Fibroblast of lung (primary cell): ENCODE measurements around the gene PTGES3. TPM values are rescaled to one million over a fixed set of nuclear protein-coding genes. Genes with fewer than 3 reads are reported as not detected.
"Not testable (repeated sequence)": the region's sequence is repeated elsewhere in the genome, so short reads cannot be mapped to it uniquely, and the experiment has no call there.

Experiments used
- DNase-seq, 2 donors: peaks; one replicate each; pipeline versions ENCODE4 v3.0.0 to v3.0.0-alpha.2; 2010; ENCODE audit warnings: low read depth in 2 of 2
- H2AFZ ChIP-seq: 2 replicates; pipeline ENCODE4 v1.5.1; 2012; ENCODE audit warnings: low read length, control low read depth, inconsistent platforms
- H3K27ac ChIP-seq: 2 replicates; pipeline ENCODE4 v1.5.1; 2011; ENCODE audit warnings: low read length, control low read depth; ENCODE audit not compliant: insufficient read depth
- H3K27me3 ChIP-seq: 2 replicates; pipeline ENCODE4 v1.5.1; 2011; ENCODE audit warnings: mild to moderate bottlenecking, low read length; ENCODE audit not compliant: control insufficient read depth, insufficient read depth
- H3K36me3 ChIP-seq: 2 replicates; pipeline ENCODE4 v1.5.1; 2011; ENCODE audit warnings: low read length; ENCODE audit not compliant: control insufficient read depth, insufficient read depth
- H3K4me1 ChIP-seq: 2 replicates; pipeline ENCODE4 v1.5.1; 2011; ENCODE audit warnings: low read length; ENCODE audit not compliant: control insufficient read depth, insufficient read depth; ENCODE audit errors: extremely low read depth
- H3K4me2 ChIP-seq: 2 replicates; pipeline ENCODE4 v1.5.1; 2011; ENCODE audit warnings: low read length, control low read depth; ENCODE audit not compliant: insufficient read depth; ENCODE audit errors: extremely low read depth
- H3K4me3 ChIP-seq, 4 experiments: fragments of 200-600 bp in 1 of 4; sonication (generic) in 1 of 4; replicated peaks in 1 of 4; 2 replicates each; pipeline ENCODE4 v1.5.1; 2011 to 2016; ENCODE audit warnings: low read length in 4 of 4, low read depth in 3 of 4, mild to moderate bottlenecking in 3 of 4, control low read depth in 2 of 4, inconsistent platforms in 1 of 4, mixed read lengths in 1 of 4; ENCODE audit not compliant: insufficient read depth in 1 of 4; ENCODE audit errors: control extremely low read depth in 1 of 4
- H3K79me2 ChIP-seq: 2 replicates; pipeline ENCODE4 v1.5.1; 2012; ENCODE audit warnings: mild to moderate bottlenecking, low read length, inconsistent platforms; ENCODE audit not compliant: control insufficient read depth, insufficient read depth
- H3K9ac ChIP-seq: 2 replicates; pipeline ENCODE4 v1.5.1; 2011; ENCODE audit warnings: mild to moderate bottlenecking, low read length, control low read depth; ENCODE audit not compliant: insufficient read depth
- H3K9me3 ChIP-seq: 2 replicates; pipeline ENCODE4 v1.5.1; 2012; ENCODE audit warnings: low read depth, low read length; ENCODE audit not compliant: control insufficient read depth, insufficient read depth
- H4K20me1 ChIP-seq: 2 replicates; pipeline ENCODE4 v1.5.1; 2011; ENCODE audit warnings: low read length; ENCODE audit not compliant: control insufficient read depth, insufficient read depth; ENCODE audit errors: extremely low read depth
- EZH2 ChIP-seq: IDR thresholded peaks from 2 replicates; pipeline ENCODE4 v1.5.1; 2012; ENCODE audit warnings: low read length, control low read depth, mild to moderate bottlenecking; ENCODE audit errors: missing control alignments
- polyA minus RNA-seq: library from RNA; depleted of rRNA, polyadenylated mRNA; stranded (reverse); fragments of >200 nt; gene quantifications from 2 replicates; pipeline ENCODE4 v1.2.3, GENCODE V29; 2011; ENCODE audit warnings: low replicate concordance
- polyA plus RNA-seq, 2 donors: library from polyadenylated mRNA; depleted of rRNA in 1 of 2; stranded (reverse) in 1 of 2; unstranded in 1 of 2; fragments of >200 nt; gene quantifications; 2 replicates each; pipeline ENCODE4 v1.2.1, GENCODE V29; 2011 to 2012; ENCODE audit warnings: missing spikeins in 1 of 2
- total RNA-seq: library from RNA; depleted of rRNA; stranded (reverse); fragments of >200 nt; gene quantifications from 2 replicates; pipeline ENCODE4 v1.2.1, GENCODE V29; 2014
- TF ChIP-seq, protein P1 (sequence below), 2 donors: IDR thresholded peaks in 1 of 2; conservative IDR thresholded peaks in 1 of 2; 1 replicate in 1 of 2; 2 replicates in 1 of 2; pipeline ENCODE4 v1.5.1; 2011 to 2012; ENCODE audit warnings: low read length in 2 of 2, control low read depth in 1 of 2, inconsistent platforms in 1 of 2, low read depth in 1 of 2, mild to moderate bottlenecking in 1 of 2

Gene PTGES3, protein sequence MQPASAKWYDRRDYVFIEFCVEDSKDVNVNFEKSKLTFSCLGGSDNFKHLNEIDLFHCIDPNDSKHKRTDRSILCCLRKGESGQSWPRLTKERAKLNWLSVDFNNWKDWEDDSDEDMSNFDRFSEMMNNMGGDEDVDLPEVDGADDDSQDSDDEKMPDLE
- total RNA-seq, result 53.7 and 60.3 TPM in 2 replicates
- polyA plus RNA-seq, result 119 and 149 TPM in 2 replicates
- polyA plus RNA-seq (2012), result 145 and 195 TPM in 2 replicates
- polyA minus RNA-seq, result 4.1 and 6.5 TPM in 2 replicates

DNA sequence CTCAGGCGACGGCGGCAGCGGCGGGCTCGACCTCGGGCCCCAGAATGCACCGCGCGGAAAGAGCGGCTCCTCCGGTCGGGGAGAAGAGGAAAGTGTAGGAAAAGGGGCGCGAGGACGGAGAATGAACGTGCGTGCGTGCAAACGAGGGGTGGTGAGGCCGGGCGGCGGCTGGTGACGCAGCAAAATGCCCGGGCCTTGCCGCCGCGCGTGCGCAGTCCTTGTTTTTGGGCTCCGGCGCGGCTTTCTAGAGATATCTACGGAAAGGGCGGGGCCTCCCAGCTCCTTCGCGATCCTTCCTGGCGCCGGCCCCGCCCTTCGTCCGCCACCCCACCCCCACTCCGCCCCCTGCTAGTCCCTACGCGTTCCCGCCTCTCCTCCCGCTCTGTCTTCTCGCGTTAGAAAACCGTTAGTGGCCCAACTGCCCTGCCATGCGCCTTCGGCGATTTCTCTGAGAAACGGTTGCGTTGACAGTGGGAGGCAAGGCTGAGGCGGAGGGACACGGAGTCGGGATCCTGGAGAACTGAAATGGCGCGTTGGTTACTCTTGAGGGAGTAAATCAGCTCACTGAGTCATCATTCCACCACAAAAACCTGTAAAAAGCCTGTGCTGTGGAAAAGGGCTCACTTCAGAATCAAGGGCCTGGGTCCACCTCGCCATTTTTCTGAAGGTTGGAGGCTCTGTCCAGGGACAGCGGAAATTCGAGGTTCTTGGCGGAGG lies at the start of gene PTGES3:
PTGES3 (minus strand) TSS at position 156 of the 717 bp plus-strand sequence. CDS start 285 bp downstream, outside the sequence.
- Histone ChIP-seq H3K9me3 (no peaks in the 10 kb centered on the region), H3K4me2 (peak within 1 kb of the TSS; percentile 96), H3K27me3 (no peaks in the 10 kb centered on the region), H3K79me2 (peaks cover 45% of the 10 kb centered on the region), H3K4me3 (peak within 1 kb of the TSS; percentile 99 to 100 (median 100)), H2AFZ (peak within 1 kb of the TSS; percentile 77), H3K36me3 (no peaks in the 10 kb centered on the region), H3K9ac (peak within 1 kb of the TSS; percentile 99), H3K4me1 (peaks cover 2% of the 10 kb centered on the region), H4K20me1 (no peaks in the 10 kb centered on the region), H3K27ac (peak within 1 kb of the TSS; percentile 99)
- DNase-seq, result peak; percentile 94 to 98
- no peak for TF ChIP-seq EZH2
- TF ChIP-seq, protein P1, sequence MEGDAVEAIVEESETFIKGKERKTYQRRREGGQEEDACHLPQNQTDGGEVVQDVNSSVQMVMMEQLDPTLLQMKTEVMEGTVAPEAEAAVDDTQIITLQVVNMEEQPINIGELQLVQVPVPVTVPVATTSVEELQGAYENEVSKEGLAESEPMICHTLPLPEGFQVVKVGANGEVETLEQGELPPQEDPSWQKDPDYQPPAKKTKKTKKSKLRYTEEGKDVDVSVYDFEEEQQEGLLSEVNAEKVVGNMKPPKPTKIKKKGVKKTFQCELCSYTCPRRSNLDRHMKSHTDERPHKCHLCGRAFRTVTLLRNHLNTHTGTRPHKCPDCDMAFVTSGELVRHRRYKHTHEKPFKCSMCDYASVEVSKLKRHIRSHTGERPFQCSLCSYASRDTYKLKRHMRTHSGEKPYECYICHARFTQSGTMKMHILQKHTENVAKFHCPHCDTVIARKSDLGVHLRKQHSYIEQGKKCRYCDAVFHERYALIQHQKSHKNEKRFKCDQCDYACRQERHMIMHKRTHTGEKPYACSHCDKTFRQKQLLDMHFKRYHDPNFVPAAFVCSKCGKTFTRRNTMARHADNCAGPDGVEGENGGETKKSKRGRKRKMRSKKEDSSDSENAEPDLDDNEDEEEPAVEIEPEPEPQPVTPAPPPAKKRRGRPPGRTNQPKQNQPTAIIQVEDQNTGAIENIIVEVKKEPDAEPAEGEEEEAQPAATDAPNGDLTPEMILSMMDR (conservative IDR thresholded peaks at IDR 0.05 in 1 of 2, IDR thresholded peaks at IDR 0.05 in 1 of 2; ENCODE audit: low read depth in 1 of 2, low read length in 2 of 2), result no peak

DNA sequence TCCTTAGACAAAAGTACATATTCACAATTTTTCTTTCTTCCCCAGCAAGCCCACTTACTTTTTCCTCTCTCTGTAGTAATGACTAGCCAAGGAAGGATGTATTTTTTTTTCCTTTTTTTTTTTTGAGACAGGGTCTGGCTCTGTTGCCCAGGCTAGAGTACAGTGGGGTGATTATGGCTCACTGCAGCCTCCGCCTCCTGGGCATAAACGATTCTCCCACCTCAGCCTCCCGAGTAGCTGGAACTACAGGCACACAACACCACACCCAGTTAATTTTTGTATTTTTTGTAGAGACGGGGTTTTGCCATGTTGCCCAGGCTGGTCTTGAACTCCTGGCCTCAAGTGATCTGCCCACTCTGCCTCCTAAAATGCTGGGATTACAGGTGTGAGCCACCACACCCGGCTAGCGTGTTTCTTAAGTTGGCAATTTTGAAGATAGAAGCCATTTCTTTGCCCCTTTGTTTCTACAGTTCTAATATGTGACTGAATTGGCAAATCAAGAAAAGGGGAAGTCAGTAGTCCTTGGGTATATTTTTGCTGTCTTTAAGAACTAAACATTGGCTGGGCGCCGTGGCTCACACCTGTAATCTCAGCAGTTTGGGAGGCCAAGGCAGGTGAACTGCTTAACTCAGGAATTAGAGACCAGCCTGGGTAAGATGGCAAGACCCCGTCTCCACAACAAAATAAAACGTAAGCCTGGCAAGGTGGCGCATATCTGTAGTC lies 40.2 kb upstream of the PTGES3 start:
- H3K36me3 ChIP-seq, result no peaks in the 10 kb centered on the region
- peaks cover 5% of the 10 kb centered on the region for H3K4me1 ChIP-seq
- H3K27ac ChIP-seq, result no peak overlapping the region
- DNase-seq, result no peak
- no peak overlapping the region for H2AFZ ChIP-seq
- no peak overlapping the region for H3K4me3 ChIP-seq
- H3K9ac ChIP-seq, result no peak overlapping the region
- no peak overlapping the region for H3K4me2 ChIP-seq
- H3K27me3 ChIP-seq, result no peaks in the 10 kb centered on the region
- TF ChIP-seq EZH2, result no peak
- TF ChIP-seq, protein P1 (conservative IDR thresholded peaks at IDR 0.05 in 1 of 2, IDR thresholded peaks at IDR 0.05 in 1 of 2; ENCODE audit: low read depth in 1 of 2, low read length in 2 of 2), result no peak
- H4K20me1 ChIP-seq, result no peaks in the 10 kb centered on the region
- H3K9me3 ChIP-seq, result no peaks in the 10 kb centered on the region
- H3K79me2 ChIP-seq, result peaks cover 18% of the 10 kb centered on the region

DNA sequence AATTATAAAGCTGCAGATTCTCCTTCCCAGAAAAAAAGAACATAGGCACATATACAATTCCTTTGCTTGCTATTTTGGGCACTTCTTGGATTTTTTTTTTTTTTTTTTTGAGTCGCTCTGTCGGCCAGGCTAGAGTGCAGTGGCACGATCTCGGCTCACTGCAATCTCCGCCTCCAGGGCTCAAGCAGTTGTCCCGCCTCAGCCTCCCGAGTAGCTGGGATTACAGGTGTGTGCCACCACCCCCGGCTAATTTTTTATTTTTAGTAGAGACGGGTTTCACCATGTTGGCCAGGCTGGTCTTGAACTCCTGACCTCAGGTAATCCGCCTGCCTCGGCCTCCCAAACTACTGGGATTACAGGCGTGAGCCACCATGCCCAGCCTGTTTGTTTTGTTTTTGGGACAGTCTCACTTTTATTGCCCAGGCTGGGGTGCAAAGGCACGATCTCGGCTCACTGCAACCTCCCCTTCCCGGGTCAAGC lies 38.2 kb upstream of the PTGES3 start:
- not testable (repeated sequence) for DNase-seq, H3K4me1 ChIP-seq, H3K36me3 ChIP-seq, H4K20me1 ChIP-seq, H3K4me2 ChIP-seq, H3K27me3 ChIP-seq, H3K9ac ChIP-seq, H3K9me3 ChIP-seq
- H3K27ac ChIP-seq, result peak overlapping the region; percentile 92
- peak overlapping the region; percentile 53 for H2AFZ ChIP-seq
- H3K4me3 ChIP-seq, result peak overlapping the region in 1 of 4 experiments; percentile 93
- H3K79me2 ChIP-seq, result peaks cover 39% of the 10 kb centered on the region
